Mesenteric fat pad (tissue), 1 donor: ENCODE measurements around the gene WWP2. TPM values are rescaled to one million over a fixed set of nuclear protein-coding genes. Genes with fewer than 3 reads are reported as not detected.

Source experiments
- DNase-seq: peaks from one replicate; pipeline ENCODE4 v3.0.0-alpha.2; 2020; ENCODE audit warnings: low spot score
- total RNA-seq: library from RNA; stranded (reverse); fragmentation: NEBNext Ultra II Directional; extraction: Animal tissue kit (Norgen Biotek cat#: 25700); gene quantifications from one replicate; pipeline ENCODE4 v1.2.1, GENCODE V29; 2021
- donor health status: DM: yes; HTN: yes; CAD: no.

Gene WWP2
- total RNA-seq, 1 donor from 2014 or later, result 43.0 TPM

DNA sequence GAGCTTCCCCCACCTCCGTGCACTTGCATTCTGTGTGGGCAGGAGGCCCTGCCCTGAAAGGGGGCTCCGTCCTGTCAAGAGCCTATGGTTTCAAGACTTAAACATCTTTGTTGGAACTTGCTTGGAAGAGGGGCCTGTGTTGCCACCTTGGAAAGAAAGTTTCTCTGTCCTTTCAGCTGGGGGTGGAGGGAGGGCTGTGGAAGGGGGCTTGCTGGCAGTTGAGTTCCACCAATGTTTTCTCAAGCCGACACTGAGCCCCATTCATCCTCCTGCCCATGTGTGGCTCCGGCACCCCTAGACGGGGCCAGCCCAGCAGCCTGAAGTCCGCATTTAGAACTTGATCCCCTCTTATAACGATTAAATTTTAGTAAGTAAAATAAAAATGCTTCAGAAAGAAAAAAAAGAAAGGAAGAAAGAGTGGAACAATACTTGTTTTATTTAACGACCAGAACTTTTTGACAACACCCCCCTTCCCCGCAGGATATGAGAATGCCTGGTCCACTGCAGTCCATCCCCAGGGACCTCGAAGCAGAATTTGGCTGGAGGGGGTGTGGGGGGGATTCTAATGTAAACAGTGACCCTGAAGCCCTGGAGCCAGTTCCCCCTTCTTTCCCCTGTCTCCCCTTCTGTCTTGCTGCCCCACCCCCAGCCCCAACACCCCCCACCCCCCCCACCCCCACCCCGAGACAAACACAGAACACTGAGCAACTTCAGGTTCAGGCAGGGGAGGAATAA lies 162.1 kb downstream of the WWP2 start:
- DNase-seq, result peak; percentile 57

DNA sequence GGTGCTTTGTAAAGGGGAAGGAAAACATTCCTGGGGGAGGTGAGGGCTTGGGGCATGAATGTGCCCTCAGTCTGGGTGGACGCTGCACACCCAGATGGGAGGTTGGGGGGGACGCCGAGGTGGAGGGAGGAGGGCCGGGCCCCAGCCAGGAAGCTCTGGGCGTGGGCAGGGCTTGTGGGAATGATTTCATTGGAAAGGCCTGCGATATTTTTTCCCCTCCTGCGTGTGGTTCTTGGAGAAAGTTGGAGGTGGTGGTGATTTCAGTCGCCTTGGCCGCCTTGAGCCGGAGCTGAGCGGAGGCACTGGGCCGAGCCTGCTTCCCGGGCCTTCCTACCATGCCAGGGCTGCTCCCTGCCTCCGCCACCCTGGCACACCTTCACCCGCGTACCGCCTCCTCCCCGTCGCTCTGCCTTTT lies 162.7 kb downstream of the WWP2 start:
- peak; percentile 89 for DNase-seq

DNA sequence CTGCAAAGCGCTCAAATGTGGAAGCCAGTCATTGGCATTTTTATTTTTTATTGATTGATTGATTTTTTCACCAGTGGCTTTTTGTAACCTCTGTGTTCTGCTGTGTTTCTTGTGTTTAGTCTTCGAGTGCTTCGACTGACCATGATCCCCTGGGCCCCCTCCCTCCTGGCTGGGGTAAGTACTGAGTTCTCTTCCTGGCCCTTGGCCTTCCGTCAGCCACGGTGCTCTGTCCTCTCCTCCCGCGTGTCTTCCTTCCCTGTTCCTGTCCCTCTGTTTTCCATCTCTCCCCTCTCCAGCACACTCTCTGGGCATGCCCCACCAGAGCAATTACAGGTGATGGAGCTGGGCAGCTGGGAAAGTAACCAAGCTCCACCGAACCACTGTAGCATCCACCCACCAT lies 163.2 kb downstream of the WWP2 start:
- DNase-seq, result peak; percentile 59

DNA sequence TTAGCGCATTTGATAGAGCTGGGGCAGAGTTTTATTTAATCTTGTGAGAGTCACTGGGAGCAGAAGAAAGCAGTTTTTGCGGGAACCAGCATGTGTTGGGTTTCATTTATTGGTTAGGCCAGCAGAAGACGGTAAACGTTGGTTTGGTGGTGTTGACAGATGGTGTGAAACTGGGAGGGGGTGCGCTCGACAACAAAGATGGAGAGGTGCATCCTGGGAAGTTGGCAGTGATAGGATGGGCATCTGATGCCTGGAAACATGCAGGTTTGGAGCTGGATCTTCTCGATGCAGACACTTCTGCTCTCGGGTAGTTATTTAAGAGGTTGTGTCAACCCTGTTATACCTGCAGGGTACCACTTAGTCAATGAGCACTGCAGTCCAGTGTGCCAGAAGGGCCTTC lies 164.1 kb downstream of the WWP2 start:
- peak; percentile 35 for DNase-seq

DNA sequence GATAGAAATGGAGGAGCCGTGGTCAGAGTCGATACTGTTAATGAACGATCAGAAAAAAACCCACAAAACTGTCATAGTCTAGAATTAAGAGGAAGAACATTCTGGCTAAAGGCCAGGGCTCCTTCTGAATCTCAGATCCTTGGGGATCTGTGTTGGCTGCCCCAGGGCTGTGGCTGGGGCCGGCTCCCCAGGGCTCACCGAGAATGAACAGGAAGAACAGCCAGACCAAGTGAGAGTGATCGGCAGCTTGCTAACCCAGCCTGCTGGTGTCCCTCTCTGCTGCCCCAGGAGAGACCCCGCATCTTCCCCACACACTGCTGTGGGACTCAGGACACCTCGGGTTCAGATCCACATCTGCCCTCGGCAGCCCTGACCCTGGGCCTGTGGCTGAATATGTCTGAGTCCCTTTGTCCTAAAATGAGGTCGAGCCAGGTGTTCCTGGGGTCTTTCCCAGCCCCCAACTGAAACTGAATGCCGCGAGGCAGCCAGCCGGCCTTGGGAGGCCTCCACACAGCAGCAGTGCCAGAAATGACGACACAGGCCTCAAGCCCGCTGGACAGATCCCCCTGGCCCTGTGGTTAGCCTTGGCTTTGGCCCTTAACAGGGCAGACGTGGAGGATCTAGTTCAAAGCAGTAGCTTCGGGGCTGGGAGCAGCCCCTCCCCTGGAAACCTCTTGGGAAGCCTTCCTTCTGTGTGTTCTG lies 165.1 kb downstream of the WWP2 start:
- peak; percentile 90 for DNase-seq

DNA sequence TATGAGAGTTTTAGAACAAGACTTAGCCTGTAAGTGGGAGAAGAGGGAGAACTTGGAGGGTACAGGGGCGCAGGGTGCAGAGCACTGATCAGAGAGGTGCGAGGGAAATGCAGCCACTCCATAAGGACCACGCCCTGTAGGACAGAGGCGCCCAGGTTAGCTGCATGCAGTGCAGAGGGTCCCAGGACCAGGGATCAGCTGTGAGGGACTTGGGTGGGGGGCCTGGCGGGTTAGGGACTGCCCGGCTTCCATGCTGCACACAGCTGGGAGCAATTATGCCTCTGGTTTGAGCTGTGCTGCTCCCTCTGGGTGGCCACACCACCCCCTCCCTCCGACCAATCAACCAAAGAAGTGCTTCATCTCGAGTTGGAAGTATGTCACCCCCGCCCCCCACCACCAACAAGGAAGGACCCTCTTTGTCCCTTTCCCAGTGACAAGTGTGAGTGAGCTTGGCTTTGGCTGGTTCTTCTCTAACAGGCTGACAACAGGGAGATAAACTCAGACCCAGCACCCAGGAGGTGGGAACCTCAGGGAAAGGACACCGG lies 166.8 kb downstream of the WWP2 start:
- DNase-seq, result peak; percentile 80

DNA sequence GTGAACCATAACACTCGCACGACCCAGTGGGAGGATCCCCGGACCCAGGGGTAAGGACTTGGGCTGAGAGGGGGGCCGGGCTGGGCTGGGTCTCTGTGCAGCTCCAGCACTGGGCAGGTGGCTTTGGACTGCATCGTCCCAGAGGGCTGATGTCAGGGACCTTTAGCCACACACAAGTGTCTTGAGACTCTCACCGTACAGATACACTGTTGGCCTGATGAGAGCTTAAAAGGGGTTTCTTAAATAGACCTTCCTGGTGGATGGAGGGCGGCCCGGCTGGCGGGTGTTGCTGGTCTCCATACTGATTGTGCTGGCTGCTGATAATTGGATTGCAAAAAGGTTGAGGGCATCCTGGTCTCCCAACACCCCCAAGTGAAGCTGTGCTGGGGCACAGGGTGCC lies 167.3 kb downstream of the WWP2 start:
- peak; percentile 81 for DNase-seq

DNA sequence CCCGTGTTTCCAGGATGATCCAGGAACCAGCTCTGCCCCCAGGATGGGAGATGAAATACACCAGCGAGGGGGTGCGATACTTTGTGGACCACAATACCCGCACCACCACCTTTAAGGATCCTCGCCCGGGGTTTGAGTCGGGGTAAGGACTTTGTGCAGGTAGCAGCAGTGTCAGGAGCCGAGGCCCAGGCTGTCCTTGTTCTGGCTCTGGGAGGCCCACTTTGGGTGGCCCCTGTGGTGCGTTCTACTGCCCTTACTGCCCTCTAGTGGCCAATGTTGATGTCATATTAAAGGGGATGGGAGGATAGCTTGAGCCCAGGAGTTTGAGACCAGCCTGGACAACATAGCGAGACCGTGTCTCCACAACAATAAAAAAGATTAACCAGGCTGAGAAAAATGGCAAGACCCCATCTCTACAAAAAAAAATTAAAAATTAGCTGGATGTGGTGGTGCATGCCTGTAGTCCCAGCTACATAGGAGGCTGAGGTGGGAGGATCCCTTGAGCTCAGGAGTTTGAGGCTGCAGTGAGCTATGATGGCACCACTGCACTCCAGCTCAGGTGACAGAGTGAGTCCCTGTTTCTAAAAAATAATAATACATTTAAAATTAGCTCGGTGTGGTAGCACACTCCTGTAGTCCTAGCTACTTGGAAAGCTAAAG lies 168.1 kb downstream of the WWP2 start:
- peak; percentile 87 for DNase-seq

DNA sequence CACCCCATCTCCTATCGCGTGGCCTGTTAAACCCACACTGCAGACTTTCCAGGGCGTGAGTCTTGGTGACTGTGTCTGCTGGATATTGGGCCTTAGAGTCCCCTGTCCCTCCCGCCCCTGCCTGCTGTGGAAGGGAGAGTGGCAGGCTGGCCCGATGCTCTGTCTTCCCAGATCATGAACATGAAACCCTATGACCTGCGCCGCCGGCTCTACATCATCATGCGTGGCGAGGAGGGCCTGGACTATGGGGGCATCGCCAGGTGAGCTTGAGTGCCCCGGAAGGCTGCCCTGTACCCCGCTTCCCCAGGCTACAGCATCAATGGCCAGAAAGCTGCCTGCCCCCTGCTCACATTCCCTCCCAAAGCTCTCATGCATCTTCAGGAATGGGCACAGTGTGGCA lies 169.5 kb downstream of the WWP2 start:
- peak; percentile 76 for DNase-seq

DNA sequence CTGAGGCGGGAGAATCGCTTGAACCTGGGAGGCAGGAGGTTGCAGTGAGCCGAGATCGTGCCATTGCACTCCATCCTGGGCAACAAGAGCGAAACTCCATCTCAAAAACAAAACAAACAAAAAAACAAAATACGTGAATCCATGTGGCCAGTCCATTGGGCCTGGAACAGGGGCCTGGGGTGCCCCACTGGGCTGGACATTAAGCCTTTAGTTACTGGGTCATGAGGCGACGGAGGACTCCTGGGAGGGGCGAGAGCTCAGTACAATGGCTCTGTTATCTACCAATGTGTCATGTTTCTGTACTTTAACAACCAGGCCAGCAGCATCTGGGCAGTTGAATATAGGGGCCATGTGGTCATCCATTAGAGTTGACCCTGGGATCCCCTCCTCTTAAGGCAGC lies 170.1 kb downstream of the WWP2 start:
- DNase-seq, result peak; percentile 57

DNA sequence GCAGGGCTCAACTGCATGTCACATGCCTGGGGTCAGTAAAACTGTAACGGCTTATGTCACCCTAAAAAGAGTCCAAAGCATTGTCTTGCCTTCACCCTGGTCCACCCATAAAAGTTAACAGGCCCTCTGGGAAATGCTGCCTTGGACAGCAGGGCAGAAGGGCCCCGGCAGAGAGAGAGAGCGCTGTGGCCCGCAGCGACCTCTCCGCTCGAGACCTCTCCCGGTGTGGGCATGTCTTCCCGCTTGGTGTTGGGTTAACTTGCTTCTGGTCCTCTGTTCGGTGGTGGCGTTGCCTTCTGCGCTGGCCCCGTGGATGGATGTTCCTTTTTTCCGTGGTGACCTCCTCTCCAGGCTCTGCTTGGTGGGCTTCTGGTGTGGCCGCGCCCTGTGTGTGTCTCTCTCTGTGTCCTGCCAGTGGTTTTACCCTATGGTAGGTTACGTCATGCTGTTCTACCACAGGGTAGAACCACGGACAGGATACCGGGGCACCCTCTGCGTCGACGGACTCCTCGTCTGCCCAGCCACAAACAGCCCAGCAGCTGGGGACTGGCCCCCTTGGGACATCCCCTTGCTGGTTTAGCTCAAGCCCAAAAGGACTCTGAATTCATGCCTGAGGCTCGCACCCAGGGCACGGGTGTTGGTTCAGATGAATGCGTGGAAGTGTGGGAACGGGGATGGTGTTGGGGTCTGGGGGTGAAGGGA lies 170.7 kb downstream of the WWP2 start:
- peak; percentile 59 for DNase-seq

DNA sequence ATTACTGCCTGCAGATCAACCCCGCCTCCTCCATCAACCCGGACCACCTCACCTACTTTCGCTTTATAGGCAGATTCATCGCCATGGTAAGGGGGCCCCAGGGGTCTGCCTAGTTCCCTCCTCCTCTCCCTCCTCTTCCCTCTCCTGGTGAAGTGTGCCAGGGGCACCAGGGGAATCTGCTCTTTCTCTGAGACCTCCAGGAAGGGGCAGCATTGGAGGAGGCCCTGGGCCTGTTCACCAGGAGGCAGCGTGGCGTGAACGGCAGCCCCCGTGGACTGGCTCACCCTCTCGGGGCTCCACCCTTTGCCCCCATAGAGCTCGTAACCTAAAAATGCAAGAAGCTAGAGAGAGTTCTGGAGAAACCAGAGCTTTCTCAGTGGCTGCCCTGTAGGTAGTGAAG lies 171.9 kb downstream of the WWP2 start:
- DNase-seq, result peak; percentile 51

DNA sequence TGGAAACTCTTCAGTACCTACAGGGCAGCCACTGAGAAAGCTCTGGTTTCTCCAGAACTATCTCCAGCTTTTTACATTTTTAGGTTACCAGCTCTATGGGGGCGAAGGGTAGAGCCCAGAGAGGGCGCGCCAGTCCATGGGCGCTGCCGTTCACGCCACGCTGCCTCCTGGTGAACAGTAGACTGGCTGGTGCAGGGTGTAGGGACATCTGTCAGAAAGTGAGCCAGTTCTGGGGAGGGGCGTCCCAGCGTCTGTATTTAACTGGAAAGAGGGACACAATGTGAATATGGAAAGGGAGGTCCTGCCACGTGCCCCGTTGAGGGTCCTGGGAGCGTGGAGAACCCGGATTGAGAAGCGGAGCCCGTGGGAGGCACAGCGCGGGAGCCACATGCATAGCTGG lies 172.6 kb downstream of the WWP2 start:
- peak; percentile 59 for DNase-seq

DNA sequence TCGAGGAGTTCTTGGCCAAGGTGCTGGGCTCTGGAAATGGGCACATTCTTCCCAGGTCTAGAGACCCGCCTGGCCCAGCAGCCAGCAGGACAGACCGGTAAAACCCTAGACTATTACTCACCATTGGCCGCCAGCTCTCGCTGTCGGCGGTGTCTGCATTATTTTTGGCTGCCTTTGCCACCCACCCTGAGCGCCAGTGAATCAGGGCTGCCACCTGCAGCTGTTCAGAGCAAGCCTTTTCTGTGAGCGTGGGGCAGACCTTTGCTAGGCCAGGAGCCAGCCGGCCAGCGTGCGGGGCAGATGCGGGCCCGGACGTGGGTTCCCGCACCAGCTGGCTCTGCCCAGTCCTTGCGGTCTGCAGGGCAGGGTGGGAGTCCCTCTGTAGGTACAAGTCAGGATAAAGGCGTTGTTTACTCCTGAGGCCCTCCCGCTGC lies 173.2 kb downstream of the WWP2 start:
- DNase-seq, result peak; percentile 76

DNA sequence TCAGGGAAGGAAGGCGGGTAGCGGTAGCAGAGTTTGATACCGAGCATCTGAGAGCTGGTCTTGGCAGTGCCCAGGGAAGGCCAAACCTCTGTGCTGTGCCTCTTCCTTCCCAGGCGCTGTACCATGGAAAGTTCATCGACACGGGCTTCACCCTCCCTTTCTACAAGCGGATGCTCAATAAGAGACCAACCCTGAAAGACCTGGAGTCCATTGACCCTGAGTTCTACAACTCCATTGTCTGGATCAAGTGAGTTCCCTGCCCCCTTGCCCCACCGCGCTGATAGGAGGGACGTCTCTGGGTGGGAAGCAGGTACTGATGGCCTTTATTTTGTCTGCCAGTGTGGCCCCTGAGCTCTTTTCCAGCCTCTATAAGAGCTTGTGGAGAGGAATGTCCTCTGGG lies 173.6 kb downstream of the WWP2 start:
- peak; percentile 47 for DNase-seq

DNA sequence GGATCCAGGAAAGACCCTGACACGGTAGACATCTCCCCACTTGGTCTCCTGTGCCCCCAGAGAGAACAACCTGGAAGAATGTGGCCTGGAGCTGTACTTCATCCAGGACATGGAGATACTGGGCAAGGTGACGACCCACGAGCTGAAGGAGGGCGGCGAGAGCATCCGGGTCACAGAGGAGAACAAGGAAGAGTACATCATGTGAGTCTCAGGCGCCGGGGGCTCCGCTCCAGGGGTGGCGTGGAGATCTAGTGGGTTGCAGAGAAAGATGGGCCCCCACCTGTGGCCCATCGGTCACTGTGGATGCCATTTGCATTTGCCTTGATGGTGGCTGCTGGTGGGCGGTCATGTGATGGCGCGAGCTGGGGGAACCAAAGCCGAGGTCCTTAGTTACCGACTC lies 174.1 kb downstream of the WWP2 start:
- DNase-seq, result peak; percentile 73

DNA sequence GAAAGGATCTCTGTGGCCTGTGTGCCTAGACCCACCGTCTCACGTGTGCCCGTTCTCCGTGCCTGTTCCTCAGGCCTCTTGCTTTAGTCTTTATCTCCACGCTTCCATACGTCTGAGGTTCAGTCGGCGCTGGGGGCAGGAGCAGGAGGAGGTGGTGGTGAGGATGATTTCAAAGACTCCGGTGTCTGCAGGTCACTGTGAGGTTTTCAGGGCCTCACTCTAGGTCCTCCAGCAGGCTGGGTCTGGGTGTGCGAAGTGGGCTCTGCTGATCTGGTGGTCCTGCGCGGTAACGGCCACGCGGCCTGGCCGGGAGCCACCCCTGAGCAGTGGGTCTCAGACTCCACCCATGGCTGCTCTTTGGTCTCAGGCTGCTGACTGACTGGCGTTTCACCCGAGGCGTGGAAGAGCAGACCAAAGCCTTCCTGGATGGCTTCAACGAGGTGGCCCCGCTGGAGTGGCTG lies 174.6 kb downstream of the WWP2 start:
- DNase-seq, result peak; percentile 75

DNA sequence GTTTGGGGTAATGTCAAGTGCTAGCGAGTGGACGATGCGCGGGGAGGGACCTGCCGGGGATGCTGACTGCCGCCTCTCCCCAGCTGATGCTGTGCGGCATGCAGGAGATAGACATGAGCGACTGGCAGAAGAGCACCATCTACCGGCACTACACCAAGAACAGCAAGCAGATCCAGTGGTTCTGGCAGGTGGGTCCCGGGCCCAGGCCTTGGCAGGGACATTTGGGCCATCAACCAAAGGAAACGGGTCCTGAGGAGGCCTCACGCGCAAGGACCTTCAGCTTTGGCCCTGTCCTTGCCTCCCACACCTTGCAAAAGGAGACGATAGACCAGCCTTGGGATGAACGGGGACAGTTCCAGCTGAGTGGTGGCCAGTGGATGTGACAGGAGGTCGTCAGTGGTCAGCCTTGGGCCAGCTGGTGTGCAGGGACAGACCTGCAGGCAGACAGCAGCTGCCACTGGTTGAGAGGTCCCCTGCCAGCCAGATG lies 175.4 kb downstream of the WWP2 start:
- DNase-seq, result peak; percentile 43

DNA sequence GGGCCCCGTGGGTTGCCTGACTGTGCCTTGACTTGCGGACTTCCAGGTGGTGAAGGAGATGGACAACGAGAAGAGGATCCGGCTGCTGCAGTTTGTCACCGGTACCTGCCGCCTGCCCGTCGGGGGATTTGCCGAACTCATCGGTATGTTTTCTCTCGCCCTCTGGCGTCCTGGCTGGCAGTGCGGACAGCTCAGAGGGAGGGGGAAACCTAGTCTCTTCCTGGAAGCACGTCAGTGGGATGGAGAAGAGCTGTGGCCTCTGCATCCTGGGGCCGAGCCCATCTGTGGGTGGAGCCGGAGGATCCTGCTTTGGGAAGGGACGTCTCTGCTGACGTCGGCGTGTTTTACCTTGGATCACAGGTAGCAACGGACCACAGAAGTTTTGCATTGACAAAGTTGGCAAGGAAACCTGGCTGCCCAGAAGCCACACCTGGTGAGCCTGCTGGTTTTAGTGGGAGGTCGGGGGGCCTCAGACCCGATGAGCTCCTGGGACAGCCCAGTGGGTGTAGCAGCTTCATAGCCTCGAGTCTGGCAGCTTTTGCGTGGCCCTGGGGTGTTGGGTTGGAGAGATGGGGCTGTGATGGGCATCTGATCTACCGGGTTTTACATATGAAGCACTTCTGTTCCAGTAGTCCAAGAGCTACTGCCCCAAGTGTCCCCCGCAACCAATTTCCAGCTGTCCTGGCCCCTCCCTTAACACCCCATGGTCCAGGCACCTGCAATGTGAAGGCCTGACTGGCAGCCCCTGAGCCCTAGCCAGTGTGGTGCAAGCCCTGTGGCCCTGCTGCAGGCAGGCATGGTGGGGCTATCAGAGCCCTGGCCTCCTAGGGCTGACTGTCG lies 177.1 kb downstream of the WWP2 start:
- peak; percentile 82 for DNase-seq
